Measurements from ENCODE around the gene XPR1. TPM values are rescaled to one million over a fixed set of nuclear protein-coding genes. Genes with fewer than 3 reads are reported as not detected.
"Not testable (repeated sequence)": the region's sequence is repeated elsewhere in the genome, so short reads cannot be mapped to it uniquely, and the experiment has no call there.

Gene XPR1
- total RNA-seq, 1 experiment from 2014 or later: 39.7 TPM

- TF ChIP-seq CTCF (IDR thresholded peaks at IDR 0.05; ENCODE audit: unreplicated experiment): no peak
- ChIA-PET POLR2A (no interaction called here), CTCF (no interaction called here)
- BruUV-seq (replicated peaks): no TSS peak
- H3K4me1 Mint-ChIP-seq (ENCODE audit: insufficient read depth, unreplicated experiment): no peaks in the 10 kb centered on the region
- no peaks in the 10 kb centered on the region for H3K27me3 Mint-ChIP-seq (ENCODE audit: insufficient read depth, unreplicated experiment)
- peaks cover 11% of the 10 kb centered on the region for H3K36me3 Mint-ChIP-seq (ENCODE audit: insufficient read depth, unreplicated experiment)
- DNase-seq (ENCODE audit: unreplicated experiment): no peak
- intact Hi-C loops (cut with micrococcal nuclease): no loop called here
- no peaks in the 10 kb centered on the region for H3K9me3 Mint-ChIP-seq (ENCODE audit: unreplicated experiment)
- H3K4me3 Mint-ChIP-seq (ENCODE audit: unreplicated experiment): no peak overlapping the region
- H3K27ac Mint-ChIP-seq (ENCODE audit: low read depth, unreplicated experiment): no peak overlapping the region
Measured at GRCh38 chr1:180814258-180814657, 182.4 kb downstream of the XPR1 start.

GRCh38 chr1:180815188-180815587, 183.4 kb downstream of the XPR1 start:
- POLR2A ChIA-PET: no interaction called here
- BruUV-seq (replicated peaks): TSS peak; percentile 9
- Mint-ChIP-seq H3K4me3 (ENCODE audit: unreplicated experiment) (no peak overlapping the region), H3K4me1 (ENCODE audit: insufficient read depth, unreplicated experiment) (no peaks in the 10 kb centered on the region), H3K27me3 (ENCODE audit: insufficient read depth, unreplicated experiment) (no peaks in the 10 kb centered on the region), H3K36me3 (ENCODE audit: insufficient read depth, unreplicated experiment) (peaks cover 11% of the 10 kb centered on the region), H3K9me3 (ENCODE audit: unreplicated experiment) (no peaks in the 10 kb centered on the region), H3K27ac (ENCODE audit: low read depth, unreplicated experiment) (no peak overlapping the region)
- no peak for DNase-seq (ENCODE audit: unreplicated experiment)
- CTCF ChIA-PET: no interaction called here
- TF ChIP-seq CTCF (IDR thresholded peaks at IDR 0.05; ENCODE audit: unreplicated experiment): no peak
- intact Hi-C loops (cut with micrococcal nuclease): no loop called here

- BruUV-seq (replicated peaks): no TSS peak
- DNase-seq (ENCODE audit: unreplicated experiment): no peak
- intact Hi-C loops (cut with micrococcal nuclease): no loop called here
- Mint-ChIP-seq H3K4me1 (ENCODE audit: insufficient read depth, unreplicated experiment) (no peaks in the 10 kb centered on the region), H3K4me3 (ENCODE audit: unreplicated experiment) (no peak overlapping the region), H3K27me3 (ENCODE audit: insufficient read depth, unreplicated experiment) (no peaks in the 10 kb centered on the region), H3K27ac (ENCODE audit: low read depth, unreplicated experiment) (no peak overlapping the region), H3K36me3 (ENCODE audit: insufficient read depth, unreplicated experiment) (peaks cover 11% of the 10 kb centered on the region), H3K9me3 (ENCODE audit: unreplicated experiment) (no peaks in the 10 kb centered on the region)
- POLR2A ChIA-PET: no interaction called here
- no peak for TF ChIP-seq CTCF (IDR thresholded peaks at IDR 0.05; ENCODE audit: unreplicated experiment)
- CTCF ChIA-PET: interaction anchor here (0.9 kb wide), 1 partner anchor 45 kb away, joined by 3 read pairs; no protein-coding TSS in a partner anchor
Measured at GRCh38 chr1:180816132-180816531, 184.3 kb downstream of the XPR1 start.

- no TSS peak for BruUV-seq (replicated peaks)
- TF ChIP-seq CTCF (IDR thresholded peaks at IDR 0.05; ENCODE audit: unreplicated experiment): no peak
- CTCF ChIA-PET: no interaction called here
- Mint-ChIP-seq H3K9me3 (ENCODE audit: unreplicated experiment) (no peaks in the 10 kb centered on the region), H3K4me3 (ENCODE audit: unreplicated experiment) (no peak overlapping the region), H3K4me1 (ENCODE audit: insufficient read depth, unreplicated experiment) (peaks cover 2% of the 10 kb centered on the region), H3K36me3 (ENCODE audit: insufficient read depth, unreplicated experiment) (peaks cover 7% of the 10 kb centered on the region), H3K27me3 (ENCODE audit: insufficient read depth, unreplicated experiment) (no peaks in the 10 kb centered on the region), H3K27ac (ENCODE audit: low read depth, unreplicated experiment) (no peak overlapping the region)
- intact Hi-C loops (cut with micrococcal nuclease): no loop called here
- DNase-seq (ENCODE audit: unreplicated experiment): no peak
- POLR2A ChIA-PET: interaction anchor here (0.5 kb wide), 1 partner anchor 320 kb away, joined by 3 read pairs; the partner anchor contains the start of gene ACBD6
Measured at GRCh38 chr1:180821970-180822369, 190.1 kb downstream of the XPR1 start.

GRCh38 chr1:180831507-180831906, 199.7 kb downstream of the XPR1 start:
- CTCF ChIA-PET: interaction anchor here (0.6 kb wide), 1 partner anchor 186 kb away, joined by 3 read pairs; no protein-coding TSS in a partner anchor
- intact Hi-C loops (cut with micrococcal nuclease); H3K4me1 Mint-ChIP-seq (ENCODE audit: insufficient read depth, unreplicated experiment); H3K4me3 Mint-ChIP-seq (ENCODE audit: unreplicated experiment); BruUV-seq (replicated peaks); H3K27ac Mint-ChIP-seq (ENCODE audit: low read depth, unreplicated experiment); DNase-seq (ENCODE audit: unreplicated experiment); POLR2A ChIA-PET; H3K27me3 Mint-ChIP-seq (ENCODE audit: insufficient read depth, unreplicated experiment): not testable (repeated sequence)
- Mint-ChIP-seq H3K9me3 (ENCODE audit: unreplicated experiment) (peaks cover 12% of the 10 kb centered on the region), H3K36me3 (ENCODE audit: insufficient read depth, unreplicated experiment) (peaks cover 36% of the 10 kb centered on the region)

GRCh38 chr1:180833180-180833579, 201.4 kb downstream of the XPR1 start:
- BruUV-seq (replicated peaks); H3K27me3 Mint-ChIP-seq (ENCODE audit: insufficient read depth, unreplicated experiment); intact Hi-C loops (cut with micrococcal nuclease); DNase-seq (ENCODE audit: unreplicated experiment); CTCF ChIA-PET; H3K4me3 Mint-ChIP-seq (ENCODE audit: unreplicated experiment); H3K27ac Mint-ChIP-seq (ENCODE audit: low read depth, unreplicated experiment); H3K4me1 Mint-ChIP-seq (ENCODE audit: insufficient read depth, unreplicated experiment): not testable (repeated sequence)
- Mint-ChIP-seq H3K36me3 (ENCODE audit: insufficient read depth, unreplicated experiment) (peaks cover 36% of the 10 kb centered on the region), H3K9me3 (ENCODE audit: unreplicated experiment) (peaks cover 12% of the 10 kb centered on the region)
- POLR2A ChIA-PET: interaction anchor here (0.6 to 0.7 kb wide), 3 partner anchors 17 to 299 kb away, joined by 3 to 4 read pairs (median 4); no protein-coding TSS in a partner anchor
